NCI-H1694 (cell line): ENCODE results near the gene FKRP.
"Not testable (repeated sequence)": the region's sequence is repeated elsewhere in the genome, so short reads cannot be mapped to it uniquely, and the experiment has no call there.

ENCODE experiments used
- DNase-seq: peaks from one replicate; lab custom pipeline; 2025; lab: John Stamatoyannopoulos, UW

Gene FKRP

DNA sequence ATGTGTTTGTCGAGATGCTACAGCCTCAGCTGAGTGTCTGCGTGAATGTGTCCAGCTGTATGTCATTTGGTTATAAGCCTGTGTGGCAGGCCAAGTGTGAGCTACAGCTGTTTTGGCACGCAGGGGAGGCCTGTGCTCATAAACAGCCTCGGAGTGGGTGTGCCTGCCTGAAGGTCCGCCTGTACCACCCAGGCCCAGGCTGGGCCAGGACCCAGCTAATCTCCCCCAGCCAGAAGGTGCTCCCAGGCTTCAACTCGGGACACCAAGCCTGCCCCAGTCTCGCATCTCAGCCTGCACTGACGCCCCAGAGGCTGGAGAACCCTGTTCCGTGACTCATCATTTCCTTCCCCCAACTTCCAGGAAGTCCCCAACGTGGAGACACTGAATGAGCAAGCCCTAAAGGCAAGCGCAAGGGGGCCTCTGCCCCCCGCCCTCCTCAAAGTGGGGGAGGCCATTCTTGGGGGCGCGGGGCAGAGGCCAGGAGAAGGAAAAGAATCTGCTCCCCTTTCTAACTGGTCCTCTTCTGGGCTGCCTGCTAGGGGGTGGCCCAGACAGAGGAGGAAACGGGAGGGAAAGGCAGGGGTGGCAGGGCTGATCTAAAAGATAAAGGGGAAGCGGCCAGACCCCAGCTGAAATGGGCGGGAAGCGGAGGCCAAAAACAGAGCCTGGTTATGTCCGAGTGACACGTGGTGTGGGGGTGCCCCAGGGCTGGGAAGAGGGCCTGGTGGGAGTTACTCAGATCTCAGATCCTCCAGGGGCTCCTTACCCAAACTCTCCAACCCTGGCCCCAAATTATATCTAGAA, 40.6 kb downstream of the FKRP start:
- peak; percentile 41 for DNase-seq

DNA sequence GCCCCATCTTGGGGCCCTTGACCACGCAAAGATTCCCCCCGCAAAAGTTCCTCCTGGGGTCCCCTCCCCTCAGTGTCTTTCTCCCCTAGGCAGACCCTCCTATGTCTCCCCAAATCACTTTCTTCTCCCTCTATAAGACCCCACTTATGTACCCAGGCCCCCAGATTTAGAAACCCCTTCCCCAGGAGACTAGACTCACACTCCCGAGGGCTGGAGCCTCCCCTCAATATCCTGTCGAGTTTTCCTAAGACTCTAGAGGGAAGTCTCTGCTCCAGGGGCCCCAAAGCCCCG, 41.1 kb downstream of the FKRP start:
- DNase-seq, result no peak

DNA sequence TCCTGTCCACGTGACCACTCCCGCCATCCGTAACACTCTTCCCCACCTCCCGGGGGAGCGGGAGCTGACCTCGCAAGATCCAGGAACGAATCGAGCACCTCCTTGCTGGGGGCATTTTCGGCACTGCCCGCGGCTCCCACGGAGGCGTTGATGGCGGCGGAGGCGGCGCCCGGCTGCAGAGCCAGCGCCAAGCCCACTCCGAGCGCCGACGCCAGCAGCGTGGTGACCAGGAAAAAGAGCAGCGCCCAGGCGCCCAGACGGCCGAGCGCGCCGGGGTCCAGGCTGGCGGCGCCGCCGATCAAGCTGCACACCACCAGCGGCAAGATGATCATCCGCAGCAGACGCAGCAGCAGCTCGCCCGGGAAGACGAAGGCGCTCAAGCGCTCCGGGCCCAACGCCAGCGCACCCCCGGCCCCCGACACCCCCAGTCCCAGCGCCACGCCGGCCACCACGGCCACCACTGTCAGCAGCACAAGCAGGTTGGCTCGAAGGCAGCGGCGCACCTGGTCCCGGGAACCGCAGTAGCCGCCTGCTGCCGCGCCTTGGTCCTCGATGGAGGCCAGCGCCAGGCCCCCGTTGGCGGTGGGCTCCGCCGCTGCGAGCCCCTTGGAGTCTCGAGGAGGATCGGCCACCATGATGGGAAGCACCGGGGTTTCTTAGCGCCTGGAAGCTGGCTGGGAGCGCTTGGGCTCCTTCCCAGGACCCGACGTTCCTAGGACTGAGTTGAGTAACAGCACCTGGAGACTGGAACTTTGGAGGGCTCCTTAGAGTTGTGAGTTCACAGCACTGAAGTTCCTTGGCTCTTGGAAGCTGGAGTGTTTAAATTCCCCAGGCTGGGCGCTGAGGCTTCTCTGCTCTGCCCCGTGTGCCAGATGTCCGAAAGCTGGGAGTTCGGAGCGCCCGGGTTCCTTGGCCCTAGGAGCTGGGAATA, 41.7 kb downstream of the FKRP start:
- DNase-seq, result no peak

DNA sequence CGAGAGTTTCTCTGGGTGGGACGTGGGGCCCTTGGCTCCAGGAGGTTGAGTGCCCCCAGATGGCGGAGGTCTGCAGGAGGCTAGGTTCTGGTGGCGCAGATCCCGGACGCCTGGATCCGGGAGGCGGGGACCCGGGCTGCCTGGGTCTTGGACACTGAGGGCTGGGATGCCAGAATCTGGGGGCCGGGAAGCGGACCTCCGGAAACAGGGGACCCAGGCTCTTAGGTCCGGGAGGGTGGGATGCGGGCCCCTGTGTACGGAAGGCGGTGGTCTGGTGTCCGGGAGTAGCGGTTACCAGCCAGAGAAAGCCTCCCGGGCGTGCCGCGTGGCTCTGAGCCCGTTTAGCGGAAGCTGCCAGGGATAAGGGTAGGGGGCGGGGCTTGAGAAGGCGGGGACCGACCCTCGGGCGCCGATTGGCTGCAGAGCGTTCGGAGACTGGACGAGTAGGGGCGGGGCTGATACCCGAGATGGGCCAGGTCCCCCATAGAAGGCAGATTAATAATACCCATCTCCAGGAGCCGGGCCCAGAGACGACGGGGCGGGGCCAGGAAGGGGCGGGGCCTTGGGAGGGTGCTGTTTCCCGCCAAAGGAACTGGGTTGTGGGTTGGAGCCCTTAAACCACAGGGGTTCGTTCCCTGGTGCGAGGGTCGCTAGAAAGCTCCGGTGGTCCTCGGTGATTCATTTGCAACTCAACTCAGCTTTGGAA, 42.6 kb downstream of the FKRP start, which contains the start of gene SLC1A5:
Gene SLC1A5, minus strand, starts transcription at position 333 of the 706 bp plus-strand sequence. CDS start 629 bp downstream, outside the sequence.
- DNase-seq, result peak; percentile 95

DNA sequence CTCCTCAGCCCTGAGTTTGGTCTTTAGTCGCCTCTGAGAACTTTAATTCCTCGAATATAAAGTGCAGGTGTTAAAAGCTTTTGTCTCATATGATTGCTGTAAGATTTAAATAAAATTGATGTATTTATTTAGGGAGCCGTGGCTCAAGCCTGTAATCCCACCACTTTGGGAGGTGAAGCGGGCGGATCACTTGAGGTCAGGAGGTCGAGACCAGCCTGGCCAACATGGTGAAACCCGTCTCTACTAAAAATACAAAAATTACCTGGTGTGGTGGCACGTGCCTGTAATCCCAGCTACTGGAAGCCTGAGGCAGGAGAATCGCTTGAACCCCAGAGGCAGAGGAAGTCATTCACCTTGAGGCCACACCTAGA, 43.1 kb downstream of the FKRP start:
- no peak for DNase-seq

DNA sequence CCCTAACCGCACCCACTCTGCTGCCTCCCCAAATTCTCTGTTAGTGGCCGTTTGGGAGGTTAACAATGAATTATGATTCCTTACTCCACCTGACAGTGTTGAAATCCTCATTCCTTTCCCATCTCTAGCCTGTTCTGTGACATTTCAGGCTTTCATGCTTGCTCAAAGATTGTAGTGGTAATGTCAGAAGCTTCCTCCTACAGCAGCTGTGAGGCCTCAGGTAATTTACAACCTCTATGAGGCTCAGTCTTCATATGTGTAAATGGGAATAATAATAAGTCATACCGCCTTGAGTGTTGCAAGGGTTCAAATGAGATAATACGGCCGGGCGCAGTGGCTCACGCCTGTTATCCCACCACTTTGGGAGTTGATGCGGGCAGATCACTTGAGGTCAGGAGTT, 43.5 kb downstream of the FKRP start:
- no peak for DNase-seq

DNA sequence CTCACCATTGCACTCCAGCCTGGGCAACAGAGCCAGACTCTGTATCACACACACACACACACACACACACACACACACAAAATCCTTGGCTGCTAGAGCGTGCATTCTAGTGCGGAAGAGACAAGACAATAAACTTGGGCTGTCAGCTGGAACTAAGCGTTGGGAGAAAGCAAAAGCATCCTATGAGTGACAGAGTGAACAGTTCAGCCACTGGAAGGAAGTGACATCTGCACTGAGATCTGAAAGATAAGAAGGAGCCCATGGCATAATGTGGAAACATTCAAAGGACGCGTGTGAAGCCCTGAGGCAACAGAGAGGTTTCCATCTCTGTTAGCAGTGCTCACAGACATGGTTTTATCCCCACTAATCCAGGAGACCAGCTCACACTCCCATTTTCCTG, 46.1 kb downstream of the FKRP start:
- no peak for DNase-seq

DNA sequence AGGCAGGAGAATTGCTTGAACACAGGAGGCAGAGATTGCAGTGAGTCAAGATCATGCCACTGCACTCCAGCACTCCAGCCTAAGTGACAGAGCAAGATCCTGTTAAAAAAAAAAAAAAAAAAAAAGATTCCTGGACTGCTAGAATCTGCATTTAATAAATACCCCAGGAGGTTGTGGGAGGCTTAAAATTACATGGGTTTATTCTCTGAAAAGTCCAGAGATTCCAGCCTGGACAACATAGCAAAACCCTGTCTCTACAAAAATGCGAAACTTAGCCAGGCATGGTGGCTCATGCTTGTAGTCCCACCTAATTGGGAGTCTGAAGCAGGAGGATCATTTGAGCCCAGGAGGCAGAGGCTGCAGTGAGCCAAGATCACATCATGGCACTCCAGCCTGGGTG, 52.0 kb downstream of the FKRP start:
- DNase-seq, result no peak

DNA sequence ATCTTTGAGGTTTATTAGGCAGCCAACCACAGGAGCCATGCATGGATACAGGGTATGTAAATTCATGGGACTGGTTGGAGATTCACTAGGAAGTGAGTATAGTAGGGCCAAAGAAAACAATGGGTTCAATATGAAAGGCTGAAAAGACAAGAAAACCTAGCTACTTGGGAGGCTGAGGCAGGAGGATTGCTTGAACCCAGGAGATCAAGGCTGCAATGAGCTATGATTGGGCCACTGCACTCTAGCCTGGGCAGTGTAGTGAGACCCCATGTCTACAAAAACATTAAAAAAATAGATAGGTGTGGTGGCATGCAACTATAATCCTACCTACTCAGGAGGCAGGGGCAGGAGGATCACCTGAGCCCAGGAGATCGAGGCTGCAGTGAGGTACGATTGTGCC, 52.9 kb downstream of the FKRP start:
- DNase-seq, result no peak

DNA sequence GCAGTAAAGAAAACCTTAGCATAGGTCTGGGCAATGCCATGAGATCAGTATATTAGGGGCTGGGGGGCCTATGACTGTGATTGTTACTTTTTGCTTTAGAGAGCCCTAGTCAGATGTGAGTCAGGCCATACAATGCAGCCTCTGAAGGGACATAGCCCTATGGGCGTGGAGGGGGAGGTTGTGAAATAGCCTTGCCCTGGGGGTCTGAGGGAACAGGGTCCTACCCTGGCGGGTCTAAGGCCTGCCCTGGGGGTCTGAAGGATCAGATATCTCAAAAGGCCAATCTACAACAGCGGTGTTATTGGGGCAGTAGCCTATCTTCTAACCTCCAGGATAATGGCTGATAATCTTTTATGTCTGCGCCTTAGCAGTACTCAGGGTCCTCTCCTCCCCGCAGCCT, 56.3 kb downstream of the FKRP start:
- DNase-seq, result no peak

DNA sequence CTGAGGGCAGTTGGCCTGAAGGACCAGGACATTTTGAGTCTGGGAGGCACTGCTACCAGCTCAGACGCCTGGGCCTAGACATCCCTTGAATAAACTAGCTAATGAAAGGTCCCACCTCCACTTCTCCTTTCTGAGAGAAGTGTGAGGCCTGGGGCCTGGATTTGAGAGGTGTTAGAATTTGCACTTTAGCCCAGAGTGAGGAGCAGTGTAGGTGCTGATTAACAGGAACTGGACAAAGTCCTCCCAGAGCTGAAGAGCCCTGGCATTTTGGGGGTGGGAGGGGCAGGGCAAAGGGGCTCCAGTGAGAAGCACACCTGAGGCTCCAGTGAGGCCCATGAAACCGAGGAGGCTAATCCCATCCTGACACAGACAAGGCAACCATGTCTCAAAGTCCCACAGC, 57.7 kb downstream of the FKRP start:
- DNase-seq, result no peak

DNA sequence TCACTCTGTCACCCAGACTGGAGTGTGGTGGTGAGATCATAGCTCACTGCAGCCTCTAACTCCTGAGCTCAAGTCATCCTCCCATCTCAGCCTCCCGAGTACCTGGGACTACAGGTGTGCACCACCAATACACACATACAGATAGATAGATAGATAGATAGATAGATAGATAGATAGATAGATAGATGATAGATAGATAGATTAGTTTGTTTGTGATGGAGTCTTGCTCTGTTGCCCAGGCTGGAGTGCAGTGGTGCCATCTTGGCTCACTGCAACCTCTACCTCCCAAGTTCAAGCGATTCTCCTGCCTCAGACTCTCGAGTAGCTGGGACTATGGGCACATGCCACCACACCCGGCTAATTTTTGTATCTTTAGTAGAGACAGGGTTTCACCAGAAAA, 58.6 kb downstream of the FKRP start:
- not testable (repeated sequence) for DNase-seq

DNA sequence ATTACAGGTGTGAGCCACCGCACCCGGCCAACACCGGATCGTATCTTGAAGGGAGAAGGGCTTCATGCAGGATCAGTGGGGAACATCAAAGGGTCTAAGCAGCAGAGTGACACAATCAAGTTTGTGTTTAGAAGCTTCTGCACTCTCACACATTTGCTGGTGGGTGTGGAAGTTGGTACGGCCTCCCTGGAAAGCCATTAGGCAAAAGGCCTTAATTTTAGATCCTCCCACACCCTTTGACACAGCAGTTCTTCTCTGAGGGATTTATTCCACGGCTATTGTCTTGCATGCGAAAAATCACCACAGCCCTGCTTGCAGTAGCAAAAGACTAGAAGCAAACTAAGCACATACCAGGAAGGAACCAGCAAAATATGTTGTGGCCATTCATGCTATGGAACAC, 60.8 kb downstream of the FKRP start:
- no peak for DNase-seq
